Kidney (tissue), 14 donors: Measurements from ENCODE around the gene DBP. TPM values are rescaled to one million over a fixed set of nuclear protein-coding genes. Genes with fewer than 3 reads are reported as not detected.
A peak's percentile ranks its signal among the peaks of the same experiment; 100 is the strongest.

ENCODE experiments used
- DNase-seq, 5 donors: peaks; one replicate each; pipeline ENCODE4 v3.0.0-alpha.2; 2013 to 2020
- FAIRE-seq: peaks from 2 replicates; lab custom pipeline; 2012; peaks lifted over from hg19 to GRCh38; lab: Jason Lieb, UNC
- H3K27ac ChIP-seq, 2 donors: one replicate each; pipeline ENCODE4 v1.7.0; 2013; ENCODE audit warnings: low read depth in 2 of 2, low read length in 2 of 2, inconsistent platforms in 1 of 2
- H3K27me3 ChIP-seq: one replicate; pipeline ENCODE4 v1.7.1; 2013; ENCODE audit warnings: low read length, inconsistent platforms; ENCODE audit not compliant: control insufficient read depth, insufficient read depth
- H3K36me3 ChIP-seq, 3 donors: one replicate each; pipeline versions ENCODE4 v1.7.0 to v1.7.1; 2013; ENCODE audit warnings: low read length in 3 of 3, control low read depth in 1 of 3, inconsistent platforms in 1 of 3; ENCODE audit not compliant: insufficient read depth in 3 of 3, control insufficient read depth in 2 of 3
- H3K4me1 ChIP-seq, 3 donors: one replicate each; pipeline versions ENCODE4 v1.7.0 to v1.7.1; 2013; ENCODE audit warnings: low read length in 3 of 3, inconsistent platforms in 1 of 3, low read depth in 1 of 3; ENCODE audit not compliant: control insufficient read depth in 2 of 3, insufficient read depth in 2 of 3
- H3K4me3 ChIP-seq, 3 donors: one replicate each; pipeline versions ENCODE4 v1.7.0 to v1.8.1; 2013; ENCODE audit warnings: low read length in 3 of 3, control low read depth in 1 of 3, inconsistent platforms in 1 of 3
- H3K9ac ChIP-seq, 3 donors: one replicate each; pipeline versions ENCODE4 v1.7.0 to v1.7.1; 2013; ENCODE audit warnings: low read length in 3 of 3, control low read depth in 1 of 3, inconsistent platforms in 1 of 3
- H3K9me3 ChIP-seq, 3 donors: one replicate each; pipeline versions ENCODE4 v1.7.0 to v1.7.1; 2013; ENCODE audit warnings: low read length in 3 of 3, control low read depth in 1 of 3, inconsistent platforms in 1 of 3; ENCODE audit not compliant: control insufficient read depth in 2 of 3, insufficient read depth in 1 of 3
- intact Hi-C: fragments of 100-400 bp; cut with DNase I; formaldehyde crosslinking; loops from one replicate; pipeline ENCODE4 v1.11.1; 2022
- polyA plus RNA-seq: library from polyadenylated mRNA; stranded (reverse); fragments of 350-450 nt; fragmentation: Illumina TruSeq; extraction: RNeasy Lipid Tissue Mini Kit (QIAGEN cat#74804); gene quantifications from one replicate; pipeline ENCODE4 v1.2.3, GENCODE V29; 2014; ENCODE audit warnings: low read depth, low replicate concordance; ENCODE audit not compliant: insufficient read depth
- total RNA-seq: library from RNA; stranded (reverse); fragmentation: NEBNext Ultra II Directional; extraction: Animal tissue kit (Norgen Biotek cat#: 25700); gene quantifications from one replicate; pipeline ENCODE4 v1.2.1, GENCODE V29; 2021
- TF ChIP-seq, protein P1 (sequence below): IDR thresholded peaks from 3 replicates; pipeline ENCODE4 v1.5.1; 2012; ENCODE audit warnings: mild to moderate bottlenecking, moderate library complexity, borderline replicate concordance; ENCODE audit not compliant: insufficient read depth; ENCODE audit errors: extremely low read depth
- donor health status: control.
- donor health status: control.
- donor health status: control.
- donor health status: control.
- donor health status: control.
- donor health status: DM: yes; HTN: yes; CAD: no.
- donor health status: Normal renal cell carcinoma (clear cell type).

DBP gene
- total and polyA plus RNA-seq, 2 donors from 2014 or later: 14.5 to 20.4 TPM

DNA sequence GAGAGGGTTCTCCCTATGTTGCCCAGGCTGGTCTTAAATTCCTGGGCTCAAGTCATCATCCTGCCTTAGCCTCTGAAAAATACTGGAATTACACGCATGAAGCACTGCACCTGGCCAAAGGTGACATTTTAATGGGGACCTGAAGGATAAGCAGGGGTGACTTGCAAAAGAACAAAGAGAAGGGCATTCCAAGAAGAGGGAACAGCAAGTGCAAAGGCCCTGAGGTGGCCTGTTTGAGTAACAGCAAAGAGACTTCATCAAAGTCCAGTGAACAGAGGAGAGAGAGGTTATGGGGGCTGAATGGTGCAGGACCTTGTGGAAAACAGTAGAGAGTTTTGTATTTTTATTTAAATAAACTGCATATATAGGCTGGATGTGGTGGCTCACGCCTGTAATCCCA, 4.7 kb upstream of the DBP start:
- no peaks in the 10 kb centered on the region for H3K27me3 ChIP-seq
- DNase-seq (no peak), FAIRE-seq (no peak)
- no peak overlapping the region for H3K4me3 ChIP-seq
- intact Hi-C loops: no loop called here
- TF ChIP-seq, protein P1, sequence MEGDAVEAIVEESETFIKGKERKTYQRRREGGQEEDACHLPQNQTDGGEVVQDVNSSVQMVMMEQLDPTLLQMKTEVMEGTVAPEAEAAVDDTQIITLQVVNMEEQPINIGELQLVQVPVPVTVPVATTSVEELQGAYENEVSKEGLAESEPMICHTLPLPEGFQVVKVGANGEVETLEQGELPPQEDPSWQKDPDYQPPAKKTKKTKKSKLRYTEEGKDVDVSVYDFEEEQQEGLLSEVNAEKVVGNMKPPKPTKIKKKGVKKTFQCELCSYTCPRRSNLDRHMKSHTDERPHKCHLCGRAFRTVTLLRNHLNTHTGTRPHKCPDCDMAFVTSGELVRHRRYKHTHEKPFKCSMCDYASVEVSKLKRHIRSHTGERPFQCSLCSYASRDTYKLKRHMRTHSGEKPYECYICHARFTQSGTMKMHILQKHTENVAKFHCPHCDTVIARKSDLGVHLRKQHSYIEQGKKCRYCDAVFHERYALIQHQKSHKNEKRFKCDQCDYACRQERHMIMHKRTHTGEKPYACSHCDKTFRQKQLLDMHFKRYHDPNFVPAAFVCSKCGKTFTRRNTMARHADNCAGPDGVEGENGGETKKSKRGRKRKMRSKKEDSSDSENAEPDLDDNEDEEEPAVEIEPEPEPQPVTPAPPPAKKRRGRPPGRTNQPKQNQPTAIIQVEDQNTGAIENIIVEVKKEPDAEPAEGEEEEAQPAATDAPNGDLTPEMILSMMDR: no peak
- H3K27ac ChIP-seq: no peak overlapping the region
- no peaks in the 10 kb centered on the region for H3K36me3 ChIP-seq
- H3K9ac ChIP-seq: no peak overlapping the region
- peaks cover 5 to 13% (median 8%) of the 10 kb centered on the region in 3 donors for H3K4me1 ChIP-seq
- H3K9me3 ChIP-seq: no peaks in the 10 kb centered on the region

DNA sequence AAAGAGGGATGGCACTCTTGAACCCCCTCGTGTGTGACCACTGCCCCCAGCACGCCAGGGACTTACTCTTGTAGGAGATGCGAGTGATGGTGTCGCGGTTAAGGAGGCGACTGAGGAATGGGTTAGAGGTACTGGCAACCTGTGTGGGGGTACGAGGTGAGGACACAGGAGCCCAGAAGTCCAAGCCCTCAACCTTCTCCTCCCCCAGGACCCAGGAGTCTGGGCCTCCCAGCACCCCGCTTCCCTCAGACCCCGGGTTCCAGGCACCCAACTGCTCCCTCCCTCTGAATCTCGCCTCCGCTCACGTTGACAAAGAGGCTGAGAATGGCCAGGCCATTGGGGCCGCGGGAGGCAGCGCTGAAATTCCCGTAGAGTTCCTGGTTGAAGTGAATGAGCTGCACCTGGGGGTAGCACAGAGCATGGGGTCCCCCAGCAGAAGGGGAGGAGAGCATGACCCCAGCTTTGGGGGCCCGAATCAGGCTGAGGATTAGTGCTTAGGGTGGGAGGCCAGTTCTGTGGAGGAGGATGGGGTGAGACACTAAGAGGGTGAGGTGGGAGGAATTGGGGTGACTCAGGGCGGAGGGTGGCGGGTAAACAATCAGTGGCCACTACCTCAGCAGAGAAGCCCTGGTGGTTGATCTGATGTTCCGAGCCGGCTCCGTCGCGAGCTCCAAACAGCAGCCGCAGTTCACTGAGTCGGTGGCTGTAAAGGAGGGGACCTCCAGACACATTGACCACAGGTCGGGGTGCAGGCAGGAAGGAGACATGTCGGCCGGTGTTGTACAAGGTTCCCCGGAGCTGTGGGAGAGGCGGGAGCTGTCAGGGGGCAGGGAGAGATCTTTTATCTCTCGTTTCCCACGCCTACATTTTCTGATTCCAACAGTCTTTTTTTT, 2.5 kb upstream of the DBP start:
- H3K4me3 ChIP-seq: no peak overlapping the region
- intact Hi-C loops: no loop called here
- DNase-seq: peak in 2 of 5 donors; percentile 73 to 79
- no peak for FAIRE-seq
- H3K27ac ChIP-seq: no peak overlapping the region
- TF ChIP-seq, protein P1: no peak
- no peaks in the 10 kb centered on the region for H3K9me3 ChIP-seq
- H3K9ac ChIP-seq: peak overlapping the region in 1 of 3 donors; percentile 29
- peaks cover 5 to 14% (median 10%) of the 10 kb centered on the region in 3 donors for H3K4me1 ChIP-seq
- H3K36me3 ChIP-seq: no peaks in the 10 kb centered on the region
- no peaks in the 10 kb centered on the region for H3K27me3 ChIP-seq

DNA sequence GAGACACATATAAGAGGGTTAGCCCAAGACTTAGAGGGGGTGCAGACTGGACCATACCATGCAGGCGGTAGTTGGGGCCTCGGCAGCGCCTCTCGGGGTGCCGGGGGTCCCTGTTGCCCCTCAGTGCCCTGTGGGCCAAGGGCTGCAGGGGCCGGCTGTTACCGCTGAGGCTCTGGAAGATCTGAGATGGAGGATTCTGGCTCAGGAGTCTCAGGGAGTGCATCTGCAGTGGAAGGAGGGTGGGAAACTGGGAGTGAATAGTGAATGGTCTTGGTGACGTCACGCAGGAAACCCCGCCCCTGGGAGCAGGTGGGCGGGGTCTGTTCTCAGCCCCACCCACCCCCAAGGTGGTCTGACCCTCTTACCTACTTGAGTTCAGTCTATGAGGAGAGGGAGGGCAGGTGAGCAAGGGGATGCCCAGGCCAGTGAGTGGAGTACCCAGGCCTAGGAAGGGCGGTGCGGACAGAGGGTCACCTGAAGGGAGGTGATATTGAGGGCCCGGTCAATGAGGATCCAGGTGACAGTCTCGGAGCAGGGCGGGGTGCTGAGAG, 1.7 kb upstream of the DBP start:
- Histone ChIP-seq H3K4me1 (peaks cover 8 to 19% (median 16%) of the 10 kb centered on the region in 3 donors), H3K9me3 (no peaks in the 10 kb centered on the region), H3K4me3 (peak overlapping the region in 2 of 3 donors; percentile 70 to 93), H3K27ac (peak overlapping the region; percentile 89 to 99), H3K27me3 (no peaks in the 10 kb centered on the region), H3K9ac (peak overlapping the region in 1 of 3 donors; percentile 75), H3K36me3 (no peaks in the 10 kb centered on the region)
- FAIRE-seq (no peak), DNase-seq (peak in 2 of 5 donors; percentile 86 to 88)
- TF ChIP-seq, protein P1: no peak
- intact Hi-C loops: no loop called here
